Memory B cell (primary cell): Measurements from ENCODE around the gene SPATA31E1.
"Not testable (repeated sequence)": the region's sequence is repeated elsewhere in the genome, so short reads cannot be mapped to it uniquely, and the experiment has no call there.

Experiments
- ATAC-seq: fragments of 150-1000 bp; cut with Tn5 transposase; 2 replicates; pipeline ENCODE4 v1.10.0; 2021; ENCODE audit warnings: low read depth, mild to moderate bottlenecking, moderate library complexity
- DNase-seq, 2 donors: peaks; one replicate each; pipeline ENCODE4 v3.0.0; 2022; ENCODE audit warnings: low spot score in 2 of 2
- H3K27ac Mint-ChIP-seq: one replicate; pipeline ENCODE4 v1.8.0; 2022; ENCODE audit warnings: mild to moderate bottlenecking, moderate library complexity, mixed read lengths
- H3K27me3 Mint-ChIP-seq: one replicate; pipeline ENCODE4 v1.8.0; 2022; ENCODE audit warnings: mixed read lengths
- H3K36me3 Mint-ChIP-seq: one replicate; pipeline ENCODE4 v1.8.0; 2022; ENCODE audit warnings: mild to moderate bottlenecking, mixed read lengths
- H3K4me1 Mint-ChIP-seq: one replicate; pipeline ENCODE4 v1.8.0; 2022; ENCODE audit warnings: mixed read lengths
- H3K4me3 Mint-ChIP-seq: one replicate; pipeline ENCODE4 v1.8.0; 2022; ENCODE audit warnings: mild to moderate bottlenecking, moderate library complexity, mixed read lengths
- H3K9me3 Mint-ChIP-seq: one replicate; pipeline ENCODE4 v1.8.0; 2022; ENCODE audit warnings: mixed read lengths

The SPATA31E1 gene

DNA sequence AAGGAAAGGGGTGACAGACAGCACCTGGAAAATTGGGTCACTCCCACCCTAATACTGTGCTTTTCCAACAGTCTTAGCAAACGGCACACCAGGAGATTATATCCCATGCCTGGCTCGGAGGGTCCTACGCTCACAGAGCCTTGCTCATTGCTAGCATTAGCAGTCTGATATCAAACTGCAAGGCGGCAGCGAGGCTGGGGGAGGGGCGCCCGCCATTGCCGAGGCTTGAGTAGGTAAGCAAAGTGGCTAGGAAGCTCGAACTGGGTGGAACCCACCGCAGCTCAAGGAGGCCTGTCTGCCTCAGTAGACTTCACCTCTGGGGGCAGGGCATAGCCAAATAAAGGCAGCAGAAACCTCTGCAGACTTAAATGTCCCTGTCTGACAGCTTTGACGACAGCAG, 19.7 kb downstream of the SPATA31E1 start:
- not testable (repeated sequence) for H3K36me3 Mint-ChIP-seq, DNase-seq, H3K4me1 Mint-ChIP-seq, H3K27me3 Mint-ChIP-seq, H3K4me3 Mint-ChIP-seq, H3K27ac Mint-ChIP-seq, ATAC-seq
- H3K9me3 Mint-ChIP-seq = peaks cover 11% of the 10 kb centered on the region

DNA sequence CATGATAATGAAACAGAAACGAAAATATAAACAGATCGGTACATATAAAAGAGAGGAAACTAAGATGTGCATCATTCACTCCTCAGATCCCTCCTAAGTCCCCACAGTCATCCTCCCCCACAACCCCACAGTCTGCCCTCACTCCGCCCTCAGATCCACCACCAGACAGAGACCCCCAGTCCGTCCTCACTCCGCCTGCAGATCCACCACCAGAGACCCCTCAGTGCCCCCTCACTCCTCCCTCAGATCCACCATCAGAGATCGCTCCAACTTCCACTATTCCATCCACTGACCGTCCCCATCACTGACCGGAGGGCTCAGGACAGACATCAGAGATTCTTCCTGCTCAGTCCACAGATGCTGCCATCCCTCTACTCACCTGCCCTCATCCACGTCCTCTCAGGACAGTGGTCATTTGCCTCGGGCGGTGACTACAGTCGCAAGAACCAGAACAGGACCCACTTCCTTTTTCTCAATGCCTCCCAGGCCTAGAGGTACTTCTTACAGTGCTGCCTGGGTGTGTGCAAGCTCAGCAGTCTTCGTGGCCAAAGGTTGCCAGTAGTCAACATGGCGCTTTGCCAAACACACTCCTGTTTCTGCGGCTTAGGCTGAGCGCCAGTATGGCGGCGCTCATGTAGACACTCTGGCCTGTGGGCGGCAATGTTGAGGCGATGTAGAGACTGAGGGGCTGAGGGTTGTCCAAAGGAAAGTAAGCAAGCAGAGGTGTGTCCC, 26.8 kb downstream of the SPATA31E1 start:
- ATAC-seq = peak; percentile 68
- no peak overlapping the region for H3K27ac Mint-ChIP-seq
- H3K9me3 Mint-ChIP-seq = peaks cover 9% of the 10 kb centered on the region
- DNase-seq = no peak
- H3K36me3 Mint-ChIP-seq = no peaks in the 10 kb centered on the region
- no peaks in the 10 kb centered on the region for H3K27me3 Mint-ChIP-seq
- H3K4me1 Mint-ChIP-seq = no peaks in the 10 kb centered on the region
- no peak overlapping the region for H3K4me3 Mint-ChIP-seq

DNA sequence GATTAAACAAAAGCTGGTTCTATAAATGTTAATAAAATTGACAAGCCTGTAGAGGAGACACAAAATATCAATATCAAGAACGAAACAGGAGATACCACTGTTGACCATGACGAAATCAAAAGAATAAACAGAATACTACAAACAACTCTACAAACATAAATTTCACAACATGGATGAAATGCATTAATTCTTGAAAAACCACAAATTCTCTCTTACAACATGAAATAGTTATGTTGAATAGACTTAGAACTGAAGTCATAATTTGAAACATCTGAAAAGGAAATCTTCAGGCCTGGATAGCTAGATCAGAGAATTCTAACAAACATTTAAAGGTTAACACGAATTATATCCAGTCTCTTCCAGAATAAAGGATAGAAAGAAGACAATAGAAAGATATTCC, 28.1 kb downstream of the SPATA31E1 start:
- peaks cover 6% of the 10 kb centered on the region for H3K9me3 Mint-ChIP-seq
- H3K4me1 Mint-ChIP-seq = no peaks in the 10 kb centered on the region
- ATAC-seq = no peak
- no peak overlapping the region for H3K27ac Mint-ChIP-seq
- H3K4me3 Mint-ChIP-seq = no peak overlapping the region
- no peaks in the 10 kb centered on the region for H3K36me3 Mint-ChIP-seq
- no peaks in the 10 kb centered on the region for H3K27me3 Mint-ChIP-seq
- no peak for DNase-seq

DNA sequence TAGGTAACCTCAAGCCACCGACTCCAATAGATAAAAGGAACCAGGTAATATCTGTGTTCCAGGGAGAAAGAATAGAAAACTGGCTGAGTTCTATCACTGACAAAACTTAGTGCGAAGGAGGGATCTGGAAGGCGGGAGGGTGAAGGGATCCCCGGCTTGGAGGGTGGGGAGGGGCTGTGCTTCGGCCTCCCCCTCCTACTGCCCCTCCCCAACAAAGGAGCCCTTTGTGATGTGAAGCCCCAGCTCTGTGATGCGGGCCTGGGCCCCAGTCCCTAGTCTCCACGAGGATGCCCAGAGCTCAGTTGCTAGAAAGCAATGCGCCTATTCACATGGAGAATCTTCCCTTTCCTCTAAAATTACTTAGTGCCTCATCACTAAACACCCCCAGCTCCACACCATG, 35.0 kb downstream of the SPATA31E1 start, which contains the start of gene SPATA31C1:
Gene SPATA31C1, plus strand, starts transcription at position 301 of the 400 bp plus-strand sequence.
- not testable (repeated sequence) for H3K36me3 Mint-ChIP-seq, H3K27me3 Mint-ChIP-seq, H3K4me3 Mint-ChIP-seq, DNase-seq, H3K4me1 Mint-ChIP-seq, H3K9me3 Mint-ChIP-seq, ATAC-seq, H3K27ac Mint-ChIP-seq

DNA sequence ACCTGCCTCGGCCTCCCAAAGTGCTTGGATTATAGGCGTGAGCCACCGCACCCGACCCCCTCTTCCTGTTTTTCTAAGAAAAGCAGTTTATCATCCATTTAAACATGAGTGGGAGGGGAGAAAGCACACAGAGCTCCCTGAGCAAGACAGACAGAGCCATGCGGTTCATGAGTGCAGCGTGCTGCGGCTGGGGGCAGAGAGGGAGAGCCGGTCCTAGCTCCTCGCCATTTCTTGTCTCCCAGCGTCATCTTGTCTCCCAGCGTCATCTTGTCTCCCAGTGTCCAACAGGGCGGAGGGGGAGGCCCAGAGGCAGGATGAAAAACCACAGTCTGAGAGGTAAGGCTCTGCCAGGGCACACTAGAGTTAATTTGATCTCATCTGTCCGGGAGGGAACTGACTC, 36.3 kb downstream of the SPATA31E1 start:
- ATAC-seq, H3K9me3 Mint-ChIP-seq, H3K4me1 Mint-ChIP-seq: not testable (repeated sequence)

DNA sequence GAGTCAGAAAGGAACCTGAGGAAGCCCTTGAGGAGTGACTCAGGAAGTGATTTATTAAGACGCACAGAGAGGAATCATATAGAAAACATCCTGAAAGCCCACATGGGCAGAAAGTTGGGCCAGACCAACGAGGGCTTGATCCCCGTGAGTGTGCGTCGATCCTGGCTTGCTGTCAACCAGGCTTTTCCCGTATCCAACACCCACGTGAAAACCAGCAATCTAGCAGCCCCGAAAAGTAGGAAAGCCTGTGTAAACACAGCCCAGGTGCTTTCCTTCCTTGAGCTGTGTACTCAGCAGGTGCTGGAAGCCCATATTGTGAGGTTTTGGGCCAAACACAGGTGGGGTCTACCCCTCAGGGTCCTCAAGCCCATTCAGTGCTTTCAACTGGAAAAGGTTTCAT, 38.9 kb downstream of the SPATA31E1 start:
- H3K4me3 Mint-ChIP-seq, ATAC-seq, H3K27me3 Mint-ChIP-seq, H3K27ac Mint-ChIP-seq, H3K9me3 Mint-ChIP-seq, H3K4me1 Mint-ChIP-seq, DNase-seq, H3K36me3 Mint-ChIP-seq: not testable (repeated sequence)

More for the DNA sequence above, 36.3 kb downstream of the SPATA31E1 start:
- not testable (repeated sequence) for H3K27ac Mint-ChIP-seq, H3K4me3 Mint-ChIP-seq, DNase-seq, H3K36me3 Mint-ChIP-seq, H3K27me3 Mint-ChIP-seq

GRCh38 chr9:87923012-87923411, 40.3 kb downstream of the SPATA31E1 start:
- H3K36me3 Mint-ChIP-seq, ATAC-seq, H3K27ac Mint-ChIP-seq: not testable (repeated sequence)

GRCh38 chr9:87924851-87925250, 42.2 kb downstream of the SPATA31E1 start:
- H3K9me3 Mint-ChIP-seq, ATAC-seq, DNase-seq, H3K27ac Mint-ChIP-seq, H3K4me3 Mint-ChIP-seq, H3K36me3 Mint-ChIP-seq, H3K27me3 Mint-ChIP-seq, H3K4me1 Mint-ChIP-seq: not testable (repeated sequence)

More at GRCh38 chr9:87923012-87923411, 40.3 kb downstream of the SPATA31E1 start:
- H3K4me1 Mint-ChIP-seq, H3K4me3 Mint-ChIP-seq, H3K9me3 Mint-ChIP-seq, DNase-seq, H3K27me3 Mint-ChIP-seq: not testable (repeated sequence)

DNA sequence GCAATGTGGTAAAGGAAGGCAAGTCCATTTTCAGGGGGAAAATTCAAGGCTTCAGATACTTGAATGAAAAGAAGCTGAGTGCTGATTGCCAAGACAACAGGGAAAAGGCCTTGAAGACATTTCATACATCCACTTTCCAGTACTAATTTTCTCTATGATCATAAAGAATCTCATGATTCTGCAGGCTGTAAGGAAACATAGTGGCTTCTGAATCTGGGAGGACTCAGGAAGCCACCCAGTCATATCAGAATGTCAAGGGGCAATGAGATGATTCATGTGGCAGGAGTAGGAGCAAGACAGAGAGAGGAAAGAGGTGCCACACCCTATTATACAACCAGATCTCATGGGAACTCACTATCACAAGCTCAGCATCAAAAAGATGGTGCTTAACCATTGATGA, 46.5 kb downstream of the SPATA31E1 start:
- H3K9me3 Mint-ChIP-seq, H3K27me3 Mint-ChIP-seq, ATAC-seq, H3K36me3 Mint-ChIP-seq, H3K27ac Mint-ChIP-seq, DNase-seq, H3K4me1 Mint-ChIP-seq, H3K4me3 Mint-ChIP-seq: not testable (repeated sequence)

GRCh38 chr9:87934444-87934843, 51.8 kb downstream of the SPATA31E1 start:
- DNase-seq, H3K4me3 Mint-ChIP-seq, ATAC-seq, H3K27me3 Mint-ChIP-seq, H3K27ac Mint-ChIP-seq, H3K36me3 Mint-ChIP-seq, H3K9me3 Mint-ChIP-seq, H3K4me1 Mint-ChIP-seq: not testable (repeated sequence)

DNA sequence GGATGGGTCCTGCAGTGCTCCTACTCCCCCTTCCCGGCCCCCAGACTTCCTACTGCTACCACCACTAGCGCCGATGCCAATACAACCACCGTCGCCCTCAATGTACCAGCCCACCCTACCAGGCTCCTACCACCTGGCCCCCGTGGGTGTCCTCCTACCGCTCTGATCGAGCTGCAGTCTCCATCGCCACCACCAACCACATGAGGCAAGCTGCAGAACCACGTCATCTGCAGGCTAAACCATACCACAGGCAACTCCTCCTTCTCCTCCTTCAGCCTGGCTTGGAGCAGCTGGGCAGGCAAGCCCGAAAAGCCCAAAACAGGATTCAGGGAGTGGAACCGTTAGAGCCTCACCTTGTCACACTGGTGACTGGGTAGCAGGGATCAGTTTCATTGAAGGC, 54.7 kb downstream of the SPATA31E1 start:
- H3K4me1 Mint-ChIP-seq, ATAC-seq, DNase-seq, H3K27ac Mint-ChIP-seq, H3K9me3 Mint-ChIP-seq, H3K36me3 Mint-ChIP-seq, H3K27me3 Mint-ChIP-seq, H3K4me3 Mint-ChIP-seq: not testable (repeated sequence)

DNA sequence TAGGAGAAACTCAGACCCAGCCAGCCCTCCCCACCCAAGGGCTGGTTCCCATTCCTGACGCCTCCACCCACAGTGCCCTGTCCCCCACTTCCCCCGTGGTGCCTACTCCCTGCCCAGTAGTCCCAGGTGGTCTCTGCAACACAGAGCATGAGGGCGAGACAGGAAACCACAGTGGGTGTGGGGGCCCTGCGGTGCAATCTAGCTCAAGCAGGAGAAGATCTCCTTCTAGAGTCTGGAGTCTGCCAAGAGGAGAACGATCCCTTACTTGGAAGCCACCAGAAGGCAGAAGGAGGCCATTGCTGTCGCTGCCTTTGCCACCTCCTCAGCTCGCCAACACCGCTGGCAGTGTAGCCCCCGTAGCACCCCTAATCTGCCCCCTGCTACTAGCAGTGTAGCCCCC, 55.2 kb downstream of the SPATA31E1 start:
- not testable (repeated sequence) for H3K27ac Mint-ChIP-seq, H3K27me3 Mint-ChIP-seq, DNase-seq, H3K9me3 Mint-ChIP-seq, ATAC-seq, H3K4me1 Mint-ChIP-seq, H3K36me3 Mint-ChIP-seq, H3K4me3 Mint-ChIP-seq

GRCh38 chr9:87938336-87938735, 55.7 kb downstream of the SPATA31E1 start:
- not testable (repeated sequence) for H3K4me3 Mint-ChIP-seq

More at GRCh38 chr9:87938336-87938735, 55.7 kb downstream of the SPATA31E1 start:
- not testable (repeated sequence) for H3K27me3 Mint-ChIP-seq, H3K4me1 Mint-ChIP-seq, H3K27ac Mint-ChIP-seq, ATAC-seq, H3K36me3 Mint-ChIP-seq, DNase-seq, H3K9me3 Mint-ChIP-seq
